ENCODE results near the gene FMN2. TPM values are rescaled to one million over a fixed set of nuclear protein-coding genes. Genes with fewer than 3 reads are reported as not detected.

The FMN2 gene
- total and polyA plus RNA-seq, 4 donors = 17.1 to 78.7 (median 46.5) TPM

DNA sequence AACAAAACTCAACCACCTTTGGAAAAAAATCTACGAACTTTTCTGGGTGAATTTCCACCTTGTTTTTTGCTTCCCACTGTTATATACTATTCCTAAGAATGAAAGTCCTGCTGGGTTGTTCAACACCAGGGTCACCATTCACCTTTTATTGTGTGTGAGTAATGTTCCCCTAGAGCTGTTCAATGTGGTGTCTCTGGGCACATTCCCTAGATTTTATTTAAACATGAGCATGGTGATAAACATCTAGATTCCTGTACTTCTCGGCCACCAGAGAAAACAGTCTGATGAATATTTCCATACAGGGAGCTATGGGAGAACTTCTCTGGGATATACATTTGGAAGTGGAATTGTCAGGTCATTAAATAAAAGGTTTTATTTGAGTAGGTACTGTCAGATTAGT is 13.0 kb downstream of the FMN2 start:
- H3K36me3 ChIP-seq (ENCODE audit: control insufficient read depth, insufficient read depth, low read length) = no peaks in the 10 kb centered on the region
- H3K4me1 ChIP-seq (ENCODE audit: control insufficient read depth, insufficient read depth, low read length) = no peaks in the 10 kb centered on the region
- H3K4me3 ChIP-seq (ENCODE audit: low read depth, low read length) = no peak overlapping the region
- no peaks in the 10 kb centered on the region for H3K27me3 ChIP-seq (ENCODE audit: control insufficient read depth, insufficient read depth, low read length)
- no peak overlapping the region for H3K27ac ChIP-seq (ENCODE audit: low read depth, low read length)
- DNase-seq (ENCODE audit: low read depth in 4 of 6, low spot score in 6 of 6) = no peak
- H3K9me3 ChIP-seq (ENCODE audit: control insufficient read depth, insufficient read depth, low read length) = no peaks in the 10 kb centered on the region
- 60% methylated on average over 1 of the region's 2 CpGs for WGBS (ENCODE audit: insufficient coverage)

DNA sequence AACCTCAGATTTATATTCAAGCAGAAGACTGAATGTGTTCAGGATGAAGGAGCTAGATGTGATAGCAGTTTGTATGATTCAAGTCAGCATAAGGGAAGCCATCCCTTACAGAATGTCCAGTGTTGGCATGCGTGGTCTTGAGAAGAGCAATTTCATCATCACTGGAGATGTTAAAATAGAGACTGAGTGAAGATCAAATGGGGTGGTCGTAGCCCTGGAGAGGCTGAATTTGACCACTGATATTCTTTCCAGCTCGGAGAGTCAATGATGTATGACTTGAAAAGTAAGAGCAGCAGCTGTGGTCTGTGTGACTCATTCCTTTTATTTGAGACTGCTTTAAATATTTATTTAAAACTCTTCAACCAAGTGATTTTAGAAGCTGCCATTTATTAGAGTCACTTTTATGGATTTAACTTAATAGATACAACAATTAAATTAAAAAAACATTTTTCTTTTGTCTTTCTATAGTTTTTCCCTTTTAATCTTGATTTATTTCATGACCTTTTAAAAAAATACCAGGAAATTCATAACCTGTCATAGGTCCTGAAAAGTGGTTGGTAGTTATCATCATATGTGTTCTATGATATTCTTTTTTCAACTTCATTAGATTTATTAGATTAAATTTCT is 15.5 kb downstream of the FMN2 start:
- Histone ChIP-seq H3K4me3 (ENCODE audit: low read depth, low read length) (no peak overlapping the region), H3K36me3 (ENCODE audit: control insufficient read depth, insufficient read depth, low read length) (no peaks in the 10 kb centered on the region), H3K27me3 (ENCODE audit: control insufficient read depth, insufficient read depth, low read length) (no peaks in the 10 kb centered on the region), H3K9me3 (ENCODE audit: control insufficient read depth, insufficient read depth, low read length) (no peaks in the 10 kb centered on the region), H3K4me1 (ENCODE audit: control insufficient read depth, insufficient read depth, low read length) (peaks cover 2% of the 10 kb centered on the region), H3K27ac (ENCODE audit: low read depth, low read length) (no peak overlapping the region)
- no peak for DNase-seq (ENCODE audit: low read depth in 4 of 6, low spot score in 6 of 6)
- WGBS (ENCODE audit: insufficient coverage) = 76% methylated on average over 2 of the region's 3 CpGs

DNA sequence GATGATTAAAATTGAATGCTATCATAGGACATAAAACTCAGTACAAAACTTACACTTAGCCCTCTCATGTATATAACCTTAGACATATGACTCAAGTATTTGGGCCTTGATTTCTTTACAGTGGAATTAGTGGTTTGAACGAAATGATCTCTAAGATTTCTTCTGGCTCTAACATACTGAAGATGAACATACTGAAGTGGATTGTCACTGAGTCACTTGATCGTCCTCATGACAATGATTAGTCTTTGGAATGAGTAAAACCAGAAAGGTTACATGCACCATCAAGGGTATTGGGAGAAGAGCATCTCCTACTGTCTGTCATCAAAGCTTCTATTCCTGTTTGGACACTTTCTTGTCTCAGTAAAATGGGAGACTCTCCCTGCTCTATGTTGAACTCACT is 17.4 kb downstream of the FMN2 start:
- H3K27ac ChIP-seq (ENCODE audit: low read depth, low read length) = no peak overlapping the region
- 80% methylated on average over 1 of the region's 2 CpGs for WGBS (ENCODE audit: insufficient coverage)
- H3K9me3 ChIP-seq (ENCODE audit: control insufficient read depth, insufficient read depth, low read length) = no peaks in the 10 kb centered on the region
- no peak for DNase-seq (ENCODE audit: low read depth in 4 of 6, low spot score in 6 of 6)
- H3K36me3 ChIP-seq (ENCODE audit: control insufficient read depth, insufficient read depth, low read length) = no peaks in the 10 kb centered on the region
- H3K4me1 ChIP-seq (ENCODE audit: control insufficient read depth, insufficient read depth, low read length) = peaks cover 13% of the 10 kb centered on the region
- H3K4me3 ChIP-seq (ENCODE audit: low read depth, low read length) = no peak overlapping the region
- no peaks in the 10 kb centered on the region for H3K27me3 ChIP-seq (ENCODE audit: control insufficient read depth, insufficient read depth, low read length)

DNA sequence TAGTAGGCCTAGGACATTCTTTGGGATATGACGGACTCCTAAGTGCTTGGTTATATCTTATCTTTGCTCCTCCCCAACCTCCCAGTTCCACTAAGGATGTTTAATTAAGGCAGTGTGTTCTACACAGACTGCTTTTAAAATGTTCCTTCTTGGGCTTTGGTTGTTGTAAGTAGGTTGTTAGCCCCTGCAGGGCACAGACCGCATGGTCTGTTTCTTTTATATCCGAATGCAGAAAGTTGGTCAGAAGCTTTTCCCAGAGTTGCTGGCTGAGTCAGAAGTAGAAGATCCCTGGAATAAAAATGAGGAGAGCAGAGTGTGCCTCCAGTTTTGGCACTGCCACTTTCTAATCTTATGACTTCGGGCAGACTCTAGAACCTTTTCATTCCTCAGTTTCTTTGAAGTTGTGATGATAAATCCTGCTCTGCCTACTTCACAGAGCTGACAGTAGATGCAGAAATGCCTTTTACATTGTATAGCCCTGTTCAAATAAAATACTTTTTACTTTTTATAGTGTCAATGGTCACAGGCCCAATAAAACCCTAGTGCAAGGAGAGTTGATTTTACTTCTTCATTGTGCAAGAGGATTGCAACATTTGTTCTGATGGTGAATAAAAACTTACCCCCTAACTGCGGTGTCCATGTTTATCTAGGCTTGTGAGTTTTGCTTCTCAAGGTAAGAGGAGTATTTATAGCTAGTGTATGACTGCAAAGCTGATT is 18.4 kb downstream of the FMN2 start:
- H3K27me3 ChIP-seq (ENCODE audit: control insufficient read depth, insufficient read depth, low read length) = no peaks in the 10 kb centered on the region
- peaks cover 13% of the 10 kb centered on the region for H3K4me1 ChIP-seq (ENCODE audit: control insufficient read depth, insufficient read depth, low read length)
- no peaks in the 10 kb centered on the region for H3K36me3 ChIP-seq (ENCODE audit: control insufficient read depth, insufficient read depth, low read length)
- 20% methylated on average over 3 of the region's 5 CpGs for WGBS (ENCODE audit: insufficient coverage)
- peak in 2 of 6 donors; percentile 66 to 67 for DNase-seq (ENCODE audit: low read depth in 4 of 6, low spot score in 6 of 6)
- H3K27ac ChIP-seq (ENCODE audit: low read depth, low read length) = peak overlapping the region; percentile 78
- H3K9me3 ChIP-seq (ENCODE audit: control insufficient read depth, insufficient read depth, low read length) = no peaks in the 10 kb centered on the region
- no peak overlapping the region for H3K4me3 ChIP-seq (ENCODE audit: low read depth, low read length)

DNA sequence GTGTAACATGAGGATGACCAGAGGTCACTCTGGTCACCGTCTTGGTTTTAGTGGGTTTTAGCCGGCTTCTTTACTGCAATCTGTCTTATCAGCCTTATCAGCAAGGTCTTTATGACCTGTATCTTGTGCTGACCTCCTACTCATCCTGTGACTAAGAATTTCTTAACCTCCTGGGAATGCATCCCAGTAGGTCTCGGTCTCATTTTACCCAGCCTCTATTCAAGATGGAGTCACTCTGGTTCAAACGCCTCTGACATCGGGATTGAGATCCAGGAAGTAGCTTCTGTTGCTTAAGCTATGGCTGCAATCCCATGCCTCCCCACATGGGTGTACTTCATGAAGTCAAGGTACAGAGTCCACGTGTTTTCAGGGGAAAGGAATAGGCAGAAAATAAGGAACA is 19.9 kb downstream of the FMN2 start:
- Histone ChIP-seq H3K36me3 (ENCODE audit: control insufficient read depth, insufficient read depth, low read length) (no peaks in the 10 kb centered on the region), H3K9me3 (ENCODE audit: control insufficient read depth, insufficient read depth, low read length) (no peaks in the 10 kb centered on the region), H3K27me3 (ENCODE audit: control insufficient read depth, insufficient read depth, low read length) (no peaks in the 10 kb centered on the region), H3K27ac (ENCODE audit: low read depth, low read length) (no peak overlapping the region), H3K4me3 (ENCODE audit: low read depth, low read length) (no peak overlapping the region), H3K4me1 (ENCODE audit: control insufficient read depth, insufficient read depth, low read length) (peaks cover 20% of the 10 kb centered on the region)
- WGBS (ENCODE audit: insufficient coverage) = 78% methylated on average over 3 of the region's 6 CpGs
- no peak for DNase-seq (ENCODE audit: low read depth in 4 of 6, low spot score in 6 of 6)

DNA sequence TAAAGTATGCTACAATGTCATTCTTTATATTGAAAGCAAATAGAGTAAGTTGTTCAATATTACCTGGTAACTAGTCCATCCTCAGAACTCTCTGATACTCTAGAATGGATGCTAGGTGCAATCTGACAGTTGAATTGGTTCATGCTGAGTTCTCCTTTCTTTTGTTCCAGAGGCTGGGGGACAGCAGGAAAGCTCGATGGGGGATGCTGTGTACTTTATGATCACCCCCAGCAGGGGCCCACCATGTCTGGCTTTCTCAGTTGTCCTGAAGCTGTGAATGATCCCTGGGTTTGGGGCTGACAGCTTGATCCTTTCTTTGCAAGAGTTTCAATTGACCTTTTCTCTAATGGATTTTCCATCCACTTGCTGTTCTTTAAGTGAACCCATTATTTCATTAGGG is 22.5 kb downstream of the FMN2 start:
- no peaks in the 10 kb centered on the region for H3K9me3 ChIP-seq (ENCODE audit: control insufficient read depth, insufficient read depth, low read length)
- WGBS (ENCODE audit: insufficient coverage) = no CpG with 5 or more reads among the region's 1 CpG
- no peak overlapping the region for H3K27ac ChIP-seq (ENCODE audit: low read depth, low read length)
- no peaks in the 10 kb centered on the region for H3K27me3 ChIP-seq (ENCODE audit: control insufficient read depth, insufficient read depth, low read length)
- H3K36me3 ChIP-seq (ENCODE audit: control insufficient read depth, insufficient read depth, low read length) = no peaks in the 10 kb centered on the region
- no peak overlapping the region for H3K4me3 ChIP-seq (ENCODE audit: low read depth, low read length)
- DNase-seq (ENCODE audit: low read depth in 4 of 6, low spot score in 6 of 6) = no peak
- peaks cover 20% of the 10 kb centered on the region for H3K4me1 ChIP-seq (ENCODE audit: control insufficient read depth, insufficient read depth, low read length)

DNA sequence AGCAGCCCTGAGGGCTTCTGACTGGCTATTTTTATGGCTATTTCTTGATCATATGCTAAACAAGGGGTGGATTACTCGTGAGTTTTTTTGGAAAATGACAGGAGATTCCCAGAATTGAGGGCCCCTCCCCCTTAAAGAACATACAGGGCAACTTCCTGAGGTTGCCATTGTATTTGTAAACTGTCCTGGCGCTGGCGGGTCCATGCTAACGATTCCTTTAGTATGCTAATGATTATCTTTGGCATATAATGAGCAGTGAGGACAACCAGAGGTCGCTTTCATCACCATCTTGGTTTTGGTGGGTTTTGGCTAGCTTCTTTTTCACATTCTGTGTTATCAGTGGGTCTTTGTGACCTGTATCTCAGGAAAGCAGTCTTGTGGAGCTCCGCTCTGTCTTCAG is 24.1 kb downstream of the FMN2 start:
- Histone ChIP-seq H3K27ac (ENCODE audit: low read depth, low read length) (no peak overlapping the region), H3K4me3 (ENCODE audit: low read depth, low read length) (no peak overlapping the region), H3K4me1 (ENCODE audit: control insufficient read depth, insufficient read depth, low read length) (peaks cover 20% of the 10 kb centered on the region), H3K36me3 (ENCODE audit: control insufficient read depth, insufficient read depth, low read length) (no peaks in the 10 kb centered on the region), H3K27me3 (ENCODE audit: control insufficient read depth, insufficient read depth, low read length) (no peaks in the 10 kb centered on the region), H3K9me3 (ENCODE audit: control insufficient read depth, insufficient read depth, low read length) (no peaks in the 10 kb centered on the region)
- 93% methylated on average over 3 of the region's 6 CpGs for WGBS (ENCODE audit: insufficient coverage)
- DNase-seq (ENCODE audit: low read depth in 4 of 6, low spot score in 6 of 6) = no peak

DNA sequence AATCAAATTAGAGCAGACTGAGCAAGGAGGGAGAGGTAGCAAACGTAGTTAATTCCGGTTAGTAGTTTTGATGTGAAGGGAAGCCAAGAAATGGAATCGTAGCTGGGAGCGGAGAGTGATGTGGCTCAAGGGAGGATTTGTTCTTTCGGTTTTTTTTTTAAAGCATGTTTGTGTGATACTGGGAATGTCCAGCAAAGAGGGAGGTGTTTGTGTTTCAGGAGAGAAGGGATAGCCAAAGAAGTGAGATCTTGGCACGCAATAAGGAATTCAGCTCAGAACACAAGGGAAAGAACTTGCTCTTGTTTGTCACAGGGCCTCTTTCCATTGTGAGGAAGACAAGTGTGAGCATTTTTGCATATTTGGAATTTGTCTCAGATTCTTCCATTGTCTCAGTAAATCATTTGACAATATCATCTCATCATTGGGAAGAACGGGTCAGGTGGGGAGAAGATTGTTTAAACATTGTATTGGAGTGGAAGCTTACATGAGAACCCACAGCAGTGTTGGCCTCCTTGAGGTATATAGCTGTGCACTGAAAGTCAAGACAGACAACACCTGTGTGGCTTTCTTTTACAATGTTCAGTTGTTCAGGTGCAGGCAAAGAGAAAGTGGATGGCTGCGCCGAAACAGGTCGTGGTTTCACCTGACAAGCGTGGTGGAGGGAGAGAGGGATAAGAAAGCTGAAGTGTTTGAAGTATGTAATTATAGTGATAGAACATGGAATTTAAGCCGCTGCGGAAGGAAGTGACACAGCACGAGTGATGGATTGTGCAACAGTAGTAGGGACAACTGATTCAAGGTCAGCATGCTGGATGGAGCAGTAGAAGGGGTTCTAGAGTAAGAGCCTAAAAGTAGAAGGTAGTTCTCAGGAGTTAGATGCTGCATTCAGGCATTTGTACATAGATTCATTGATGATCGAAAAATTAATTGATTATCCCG is 25.4 kb downstream of the FMN2 start:
- Histone ChIP-seq H3K9me3 (ENCODE audit: control insufficient read depth, insufficient read depth, low read length) (no peaks in the 10 kb centered on the region), H3K27ac (ENCODE audit: low read depth, low read length) (no peak overlapping the region), H3K27me3 (ENCODE audit: control insufficient read depth, insufficient read depth, low read length) (no peaks in the 10 kb centered on the region), H3K4me3 (ENCODE audit: low read depth, low read length) (no peak overlapping the region), H3K36me3 (ENCODE audit: control insufficient read depth, insufficient read depth, low read length) (no peaks in the 10 kb centered on the region), H3K4me1 (ENCODE audit: control insufficient read depth, insufficient read depth, low read length) (peaks cover 18% of the 10 kb centered on the region)
- 73% methylated on average over 16 of the region's 16 CpGs for WGBS (ENCODE audit: insufficient coverage)
- peak in 1 of 6 donors; percentile 13 for DNase-seq (ENCODE audit: low read depth in 4 of 6, low spot score in 6 of 6)

DNA sequence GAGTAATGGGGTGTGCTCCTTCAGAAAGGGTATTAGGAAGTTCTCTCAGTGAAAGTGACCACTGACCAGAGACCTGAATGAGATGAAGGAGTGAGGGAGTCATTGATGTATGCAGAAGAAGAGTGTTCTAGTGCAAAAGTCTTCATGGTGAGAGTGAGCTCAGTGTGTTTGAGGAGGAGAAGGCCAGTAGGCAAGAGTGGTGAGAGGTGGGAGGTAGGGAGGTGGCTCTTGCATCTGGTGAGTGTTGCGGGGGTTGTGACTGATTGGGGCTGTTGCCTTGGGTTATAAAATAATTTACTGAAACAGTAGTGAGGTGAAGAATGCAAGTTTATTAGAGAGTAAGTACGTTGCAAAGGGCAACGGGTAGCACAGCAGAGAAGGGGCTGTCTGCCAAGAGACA is 26.2 kb downstream of the FMN2 start:
- Histone ChIP-seq H3K4me3 (ENCODE audit: low read depth, low read length) (no peak overlapping the region), H3K27me3 (ENCODE audit: control insufficient read depth, insufficient read depth, low read length) (no peaks in the 10 kb centered on the region), H3K27ac (ENCODE audit: low read depth, low read length) (no peak overlapping the region), H3K9me3 (ENCODE audit: control insufficient read depth, insufficient read depth, low read length) (no peaks in the 10 kb centered on the region), H3K4me1 (ENCODE audit: control insufficient read depth, insufficient read depth, low read length) (peaks cover 19% of the 10 kb centered on the region), H3K36me3 (ENCODE audit: control insufficient read depth, insufficient read depth, low read length) (no peaks in the 10 kb centered on the region)
- no peak for DNase-seq (ENCODE audit: low read depth in 4 of 6, low spot score in 6 of 6)
- 61% methylated on average over 3 of the region's 3 CpGs for WGBS (ENCODE audit: insufficient coverage)

All from spinal cord (tissue), 10 donors.